GM18526 (cell line): ENCODE data around the gene TIPARP.

ENCODE experiments used
- POLR2A ChIP-seq: IDR thresholded peaks from 3 replicates; pipeline ENCODE4 v1.6.1; 2011; ENCODE audit not compliant: insufficient read length; ENCODE audit errors: extremely low read depth

The TIPARP gene

DNA sequence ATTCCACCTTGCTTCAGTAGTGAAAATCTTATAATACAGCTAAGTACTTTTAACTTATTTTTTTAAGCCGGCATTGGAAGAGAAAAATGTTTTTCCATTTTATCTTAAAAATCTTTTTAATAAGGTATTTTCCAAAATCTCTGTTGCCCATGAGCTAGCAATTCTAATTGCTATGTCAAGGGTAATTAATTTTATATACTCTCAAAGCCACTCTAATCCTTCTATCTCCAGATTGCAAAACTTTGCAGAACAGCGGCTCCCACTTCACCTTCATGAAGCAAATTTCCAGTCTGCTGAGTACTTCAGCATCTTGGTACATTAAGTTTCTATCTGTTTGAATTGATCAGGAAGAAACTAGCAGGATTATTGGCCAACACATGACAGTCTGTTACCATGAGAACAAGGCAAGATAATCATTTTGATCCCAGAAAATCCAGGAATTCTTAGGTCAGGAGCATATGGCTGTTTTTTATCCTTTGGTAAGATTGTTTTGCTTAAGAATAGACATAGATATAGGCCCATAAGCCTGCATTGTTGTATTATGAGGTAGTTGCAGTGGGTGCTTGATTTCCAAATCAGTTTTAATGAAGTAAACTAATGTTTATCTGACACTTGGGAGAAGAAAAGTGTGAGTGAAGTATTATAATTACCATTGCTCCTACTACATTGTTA lies 6.0 kb downstream of the TIPARP start:
- no peak for TF ChIP-seq POLR2A

DNA sequence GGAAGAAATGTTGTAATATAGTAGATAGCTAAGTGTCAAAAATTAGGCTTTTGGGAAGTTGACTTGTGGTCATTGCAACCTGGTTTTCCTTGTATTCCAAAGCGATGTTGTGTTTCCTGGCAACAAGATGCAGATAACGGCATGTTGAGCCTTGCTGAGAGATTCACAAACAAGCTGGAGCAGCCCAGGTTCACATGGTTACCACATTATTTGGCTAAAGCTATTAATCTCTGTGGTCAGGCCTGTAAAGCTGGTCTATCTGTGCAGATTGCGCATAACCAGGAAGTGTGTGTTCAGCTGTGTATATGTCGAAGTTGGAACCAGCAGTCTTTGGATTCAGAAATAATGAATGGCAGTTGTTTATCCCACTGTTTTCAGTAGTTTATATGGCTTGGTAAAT lies 6.6 kb downstream of the TIPARP start:
- no peak for TF ChIP-seq POLR2A

DNA sequence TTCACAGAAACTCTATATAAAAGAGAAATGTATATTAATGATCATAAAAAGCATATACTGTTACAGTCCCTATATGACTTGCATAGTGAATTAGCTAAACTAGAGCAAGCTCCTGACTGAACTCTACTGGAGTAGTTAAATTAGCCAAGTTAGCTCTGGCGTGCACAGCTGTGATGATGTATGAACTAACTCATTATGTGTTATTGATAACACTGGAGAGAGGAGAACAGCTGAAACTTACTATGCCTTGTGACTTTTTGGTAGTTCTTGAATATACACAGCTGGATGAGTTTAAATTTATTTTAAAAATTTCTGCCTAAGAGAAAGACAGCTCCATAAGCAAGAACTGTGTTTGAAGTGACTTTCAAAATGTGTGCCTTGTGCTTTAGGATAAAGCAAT lies 8.1 kb downstream of the TIPARP start:
- no peak for TF ChIP-seq POLR2A

DNA sequence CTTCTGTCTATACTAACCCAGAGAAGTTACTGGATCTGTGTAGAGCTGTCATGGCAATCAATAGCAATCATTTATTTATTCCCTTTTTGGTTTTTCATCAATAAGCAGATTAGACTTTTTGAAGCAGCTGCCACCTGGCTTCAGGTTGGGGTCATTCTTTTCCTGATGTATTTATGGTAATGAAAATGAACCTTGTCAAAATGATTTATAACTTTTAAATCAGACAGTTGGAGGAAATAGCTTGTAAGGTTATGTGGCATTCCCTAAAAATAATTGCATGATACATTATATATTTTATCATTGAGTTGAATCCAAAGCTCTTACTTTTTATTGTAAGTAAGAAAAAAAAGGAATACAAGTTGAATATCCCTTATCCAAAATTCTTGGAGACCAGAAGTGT lies 8.6 kb downstream of the TIPARP start:
- TF ChIP-seq POLR2A, result no peak

DNA sequence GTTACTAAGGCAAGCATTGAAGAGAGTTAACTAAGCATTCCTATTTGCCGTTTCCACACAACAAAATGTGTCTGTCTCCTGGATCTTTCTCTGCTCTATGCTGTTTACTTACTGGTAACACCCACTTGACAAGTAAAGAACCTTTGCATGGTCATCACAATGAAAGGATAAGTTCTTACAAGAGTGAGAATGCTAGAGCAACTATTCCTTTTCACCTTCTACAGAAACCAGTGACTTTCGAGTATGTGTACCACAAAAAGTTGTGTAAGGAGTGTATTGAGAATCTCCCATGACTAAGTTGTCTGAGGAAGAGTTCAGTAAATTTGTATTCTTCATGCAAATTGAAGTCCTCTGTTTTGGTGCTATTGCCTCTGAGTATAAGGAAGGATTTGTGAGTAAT lies 10.8 kb downstream of the TIPARP start:
- TF ChIP-seq POLR2A, result no peak

DNA sequence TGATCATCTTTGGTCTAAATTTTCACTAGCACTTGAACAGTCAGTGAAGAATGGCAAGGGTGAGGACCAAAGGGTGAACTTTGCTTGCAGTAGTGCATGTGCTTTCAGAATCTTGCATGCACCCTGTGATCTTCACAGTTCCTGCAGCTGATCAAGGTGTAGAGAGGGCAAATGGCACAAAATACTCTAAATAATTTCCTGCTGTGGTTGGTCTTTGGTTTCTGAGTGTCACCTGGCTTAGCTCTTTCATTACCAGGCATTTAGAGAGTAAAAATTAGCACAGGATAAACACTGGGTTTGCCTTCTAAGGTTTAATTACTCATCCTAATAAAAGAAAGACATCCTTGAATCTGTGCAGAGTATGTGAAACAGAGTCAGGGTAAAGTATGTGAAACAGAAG lies 11.4 kb downstream of the TIPARP start:
- no peak for TF ChIP-seq POLR2A

DNA sequence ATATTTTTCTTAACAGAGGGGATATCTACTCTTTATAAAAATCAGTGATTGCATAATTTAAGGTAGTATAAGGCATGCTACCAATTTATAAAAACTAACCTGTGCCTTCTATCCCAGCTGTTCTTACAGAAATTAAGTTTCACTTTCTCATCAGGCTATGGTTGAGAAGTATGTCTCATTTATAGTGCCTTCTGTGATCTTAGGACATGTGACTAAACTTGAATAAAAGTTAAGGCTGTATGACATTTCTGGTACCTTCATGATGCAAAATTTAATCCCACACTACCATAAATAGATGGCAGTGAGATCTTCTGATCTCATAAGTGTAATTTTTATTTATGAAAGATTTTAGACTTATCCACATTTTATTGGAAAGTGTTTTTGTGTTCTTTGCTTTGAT lies 12.6 kb downstream of the TIPARP start:
- TF ChIP-seq POLR2A, result no peak

DNA sequence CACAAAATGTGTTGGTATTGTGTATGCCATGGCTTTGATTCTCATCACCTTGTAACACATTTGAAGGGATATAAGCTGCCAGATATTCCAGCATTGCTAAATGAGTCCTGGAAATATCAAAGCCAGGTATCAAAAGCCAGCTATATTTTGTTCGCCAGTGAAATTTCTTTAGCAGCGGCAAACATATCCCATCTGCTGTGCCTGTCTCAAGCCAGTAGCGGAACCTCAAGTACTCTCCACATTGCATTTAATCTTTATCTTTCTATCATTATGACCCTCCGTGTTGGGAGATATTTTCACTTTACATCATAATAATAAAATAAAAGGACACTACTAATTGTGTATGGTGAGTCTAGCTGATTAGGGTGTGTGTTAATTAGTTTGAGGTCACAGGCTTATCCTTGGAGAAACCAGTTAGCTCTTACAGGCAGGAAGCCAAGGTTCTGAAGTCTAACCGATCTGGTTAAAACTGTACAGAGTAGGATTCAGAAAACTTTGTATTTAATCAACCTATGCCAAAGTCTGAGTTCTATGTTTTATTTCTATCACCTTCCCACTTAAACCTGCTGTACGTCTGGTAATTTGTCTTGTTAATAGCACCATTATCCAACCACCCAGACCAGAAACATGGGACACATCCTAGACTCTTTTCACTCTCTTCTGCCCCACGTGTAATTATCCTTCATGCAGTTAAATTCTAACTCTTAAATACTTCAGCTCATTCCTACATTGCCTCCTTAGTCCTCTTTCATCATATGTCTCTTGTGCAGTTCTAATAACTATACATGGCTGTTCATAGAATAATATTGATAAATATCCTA lies 14.5 kb downstream of the TIPARP start:
- TF ChIP-seq POLR2A, result no peak

DNA sequence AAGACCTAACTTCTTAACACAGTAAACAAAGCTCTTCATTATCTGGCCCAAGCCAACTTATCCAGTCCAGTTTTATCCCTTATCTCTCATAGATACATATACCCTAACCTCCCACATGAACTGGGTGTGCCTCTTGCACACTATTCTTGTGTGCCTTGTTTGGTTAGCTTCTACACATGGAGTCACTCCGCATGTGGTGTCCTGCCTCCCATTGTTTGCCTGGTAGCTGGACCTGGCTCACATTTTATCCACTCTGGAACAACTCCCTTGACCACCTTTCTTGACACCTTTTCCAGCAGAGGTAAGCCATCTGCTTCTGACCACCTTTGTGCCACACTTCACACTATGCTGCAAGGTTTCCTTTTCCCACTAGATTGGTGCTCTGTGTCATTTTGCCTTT lies 15.2 kb downstream of the TIPARP start:
- TF ChIP-seq POLR2A, result no peak

DNA sequence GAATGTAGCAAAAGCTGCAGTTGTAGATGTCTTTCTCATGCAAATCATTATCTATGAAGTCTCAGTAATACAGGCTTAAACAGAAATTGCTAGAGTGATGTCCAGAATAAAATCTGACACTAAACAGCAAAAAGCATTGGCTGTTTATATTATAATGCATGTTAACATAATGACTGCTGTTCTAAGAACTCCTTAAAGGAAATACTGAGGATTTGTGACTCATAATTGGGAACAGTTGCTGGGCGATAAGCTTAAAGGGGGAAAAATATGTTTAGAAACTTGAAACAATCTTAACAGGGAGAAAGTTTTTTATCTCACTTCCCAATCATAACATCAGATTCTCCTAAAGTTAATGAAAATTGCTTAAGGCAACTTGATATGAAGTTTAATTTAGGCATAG lies 17.5 kb downstream of the TIPARP start:
- TF ChIP-seq POLR2A, result no peak

DNA sequence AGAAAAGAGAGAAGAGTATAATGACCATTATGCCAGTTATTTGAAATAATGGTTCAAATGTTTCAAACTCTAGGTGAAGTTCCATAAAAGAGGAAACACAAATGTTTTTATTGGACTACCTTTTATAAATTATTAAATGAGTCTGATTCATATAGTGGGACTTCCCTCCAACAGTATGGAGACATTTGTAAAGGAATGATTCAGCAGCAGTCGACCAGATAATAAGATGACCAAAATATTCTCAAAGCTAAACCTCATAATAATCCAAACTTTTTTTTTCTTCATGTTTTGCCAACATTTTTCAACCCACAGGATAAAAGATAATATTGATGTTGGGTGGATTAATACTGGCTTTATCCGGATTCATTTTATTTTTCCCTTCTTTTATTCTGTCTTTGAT lies 18.8 kb downstream of the TIPARP start:
- no peak for TF ChIP-seq POLR2A

DNA sequence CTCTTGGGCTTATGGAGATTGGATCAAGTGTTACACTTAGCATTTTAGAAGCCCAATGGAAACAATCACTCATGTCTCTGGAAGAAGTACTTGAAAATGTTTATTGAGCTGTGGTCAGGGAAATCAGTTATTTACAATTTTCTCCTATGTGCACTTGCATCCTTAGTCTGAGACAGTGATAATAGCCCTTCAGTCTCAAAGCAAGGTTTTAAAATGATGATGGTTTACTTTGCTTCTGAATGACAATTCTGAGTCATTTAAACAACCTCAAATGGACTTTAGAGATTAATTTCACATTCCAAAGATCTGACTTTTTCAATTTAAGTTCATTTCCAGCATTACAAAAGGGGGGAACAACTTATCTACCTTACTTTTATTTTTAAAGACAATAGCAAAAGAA lies 20.1 kb downstream of the TIPARP start:
- no peak for TF ChIP-seq POLR2A

DNA sequence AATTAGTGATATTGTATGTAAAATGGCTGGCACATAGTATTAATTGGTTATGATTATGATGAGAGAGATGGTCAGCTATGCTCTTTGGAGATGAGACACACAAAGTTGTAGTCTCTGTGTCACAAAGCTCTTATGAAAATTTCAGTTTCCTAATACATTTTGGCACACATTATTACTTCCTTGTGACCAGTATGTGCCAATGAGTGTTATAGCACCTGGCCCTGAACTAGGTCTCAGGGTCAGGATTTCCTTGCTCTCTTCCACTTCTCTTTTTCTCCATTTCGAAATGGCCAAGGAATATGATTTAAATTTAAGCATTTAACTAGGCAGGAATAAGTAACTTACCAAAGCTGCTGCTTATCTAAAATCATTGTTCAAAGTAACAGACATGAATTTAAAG lies 28.0 kb downstream of the TIPARP start:
- TF ChIP-seq POLR2A, result no peak

DNA sequence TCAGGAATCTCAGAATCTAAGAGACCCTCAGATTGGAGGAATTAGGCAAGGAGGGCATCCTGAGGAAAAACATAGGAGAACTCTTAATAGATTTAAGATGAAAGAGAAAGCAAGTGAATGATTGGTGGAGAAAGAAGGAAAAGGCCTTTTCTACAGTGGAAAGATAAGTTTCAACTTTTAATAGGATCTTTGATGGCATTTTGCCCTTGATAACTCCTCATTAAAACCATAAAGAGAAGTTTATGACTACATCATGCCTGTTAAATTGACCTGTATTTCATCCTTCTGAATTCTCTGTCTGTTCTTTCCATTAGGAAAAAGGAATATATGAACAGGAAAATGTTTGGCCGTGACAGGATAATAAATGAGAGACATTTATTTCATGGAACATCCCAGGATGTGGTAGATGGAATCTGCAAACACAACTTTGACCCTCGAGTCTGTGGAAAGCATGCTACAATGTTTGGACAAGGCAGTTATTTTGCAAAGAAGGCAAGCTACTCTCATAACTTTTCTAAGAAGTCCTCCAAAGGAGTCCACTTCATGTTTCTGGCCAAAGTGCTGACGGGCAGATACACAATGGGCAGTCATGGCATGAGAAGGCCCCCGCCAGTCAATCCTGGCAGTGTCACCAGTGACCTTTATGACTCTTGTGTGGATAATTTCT lies 30.1 kb downstream of the TIPARP start:
- TF ChIP-seq POLR2A, result no peak

DNA sequence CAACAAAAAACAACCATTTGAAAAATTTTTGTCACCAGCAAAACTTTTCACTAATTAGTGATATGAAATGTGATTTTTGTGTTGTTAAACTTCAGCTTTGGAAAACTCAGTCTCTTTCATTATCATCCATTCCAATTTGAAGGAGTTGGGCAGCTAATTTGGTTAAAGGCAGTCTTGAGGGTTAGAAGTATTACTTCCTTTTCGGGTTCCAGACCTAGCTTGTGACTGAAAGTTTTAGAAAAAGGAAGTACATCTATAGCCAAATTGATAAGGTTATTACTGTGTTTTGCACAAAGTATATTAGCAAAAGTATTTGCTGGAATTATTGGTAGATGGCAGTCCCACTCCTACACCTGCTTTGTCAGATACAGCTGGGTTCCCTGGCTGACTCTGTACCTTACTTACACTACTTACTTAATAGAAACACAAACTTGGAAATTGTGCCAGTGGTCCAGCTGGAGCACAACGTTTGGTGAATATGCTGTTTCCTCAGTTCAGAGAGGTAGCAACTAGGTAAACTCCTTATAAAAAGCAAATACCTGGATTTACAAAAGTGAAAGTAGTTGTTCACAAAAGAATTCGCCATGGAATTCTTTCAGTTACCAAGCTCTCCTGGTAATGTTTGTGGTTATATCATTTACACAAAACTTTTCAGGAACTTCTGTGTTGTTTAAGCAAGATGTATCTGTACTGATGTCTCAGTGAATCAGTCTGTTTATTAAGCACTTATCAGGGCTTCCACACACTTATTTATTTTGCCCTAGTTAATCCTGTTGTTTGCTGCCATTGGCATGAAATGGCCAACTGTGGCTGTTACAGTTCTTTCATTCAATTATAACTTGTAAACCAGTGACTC lies 31.6 kb downstream of the TIPARP start:
- TF ChIP-seq POLR2A, result no peak
